Naive thymus-derived CD8-positive, alpha-beta T cell (primary cell): Measurements from ENCODE around the gene FRYL. TPM values are rescaled to one million over a fixed set of nuclear protein-coding genes. Genes with fewer than 3 reads are reported as not detected.

Experiments
- ATAC-seq, 2 donors: fragments of 150-1000 bp; cut with Tn5 transposase in 1 of 2; sonication (Bioruptor Pico), chemical (Tn5 transposase) in 1 of 2; 1 replicate in 1 of 2; 2 replicates in 1 of 2; pipeline ENCODE4 v1.10.0; 2021; ENCODE audit warnings: mild to moderate bottlenecking in 2 of 2, moderate library complexity in 2 of 2
- POLR2A ChIA-PET: fragments of 350-600 bp; sonication (Branson Sonifier 250); formaldehyde crosslinking; loops from one replicate; lab custom pipeline; 2021; ENCODE audit warnings: antibody characterized with exemption; lab: Charles Lee
- DNase-seq, 10 donors: peaks; one replicate each; pipeline versions ENCODE4 v3.0.0 to v3.0.0-alpha.2; 2020 to 2022
- H3K27ac Mint-ChIP-seq, 10 donors: one replicate each; pipeline ENCODE4 v1.8.0; 2020 to 2022; ENCODE audit warnings: mild to moderate bottlenecking in 10 of 10, mixed read lengths in 10 of 10, moderate library complexity in 4 of 10, inconsistent platforms in 1 of 10
- H3K27me3 Mint-ChIP-seq, 5 donors: one replicate each; pipeline ENCODE4 v1.8.0; 2021 to 2022; ENCODE audit warnings: mixed read lengths in 5 of 5
- H3K36me3 Mint-ChIP-seq, 3 donors: one replicate each; pipeline ENCODE4 v1.8.0; 2020 to 2022; ENCODE audit warnings: mixed read lengths in 3 of 3, mild to moderate bottlenecking in 2 of 3, inconsistent platforms in 1 of 3
- H3K4me1 Mint-ChIP-seq, 4 donors: one replicate each; pipeline ENCODE4 v1.8.0; 2021 to 2022; ENCODE audit warnings: mixed read lengths in 4 of 4
- H3K4me3 Mint-ChIP-seq, 10 donors: one replicate each; pipeline ENCODE4 v1.8.0; 2020 to 2022; ENCODE audit warnings: mild to moderate bottlenecking in 10 of 10, mixed read lengths in 10 of 10, moderate library complexity in 6 of 10, inconsistent platforms in 1 of 10
- H3K9me3 Mint-ChIP-seq, 9 donors: one replicate each; pipeline ENCODE4 v1.8.0; 2020 to 2022; ENCODE audit warnings: mixed read lengths in 9 of 9, mild to moderate bottlenecking in 3 of 9, inconsistent platforms in 1 of 9, moderate library complexity in 1 of 9
- polyA plus RNA-seq, 3 donors: library from polyadenylated mRNA; unstranded; fragments of 300-500 nt; fragmentation: Illumina TruSeq; gene quantifications; one replicate each; pipeline ENCODE4 v1.2.3, GENCODE V29; 2021
- total RNA-seq, 8 experiments: library from RNA in 2 of 8; stranded (reverse) in 2 of 8; gene quantifications; one replicate each; pipeline ENCODE4 v1.2.3 and lab custom pipeline; 2021 to 2026

FRYL gene
- total and polyA plus RNA-seq, 5 experiments from 2014 or later: 31.4 to 119 (median 36.4) TPM

- Mint-ChIP-seq H3K9me3 (no peaks in the 10 kb centered on the region), H3K4me1 (peaks cover 0 to 2% (median 0%) of the 10 kb centered on the region in 4 donors), H3K27ac (peak overlapping the region in 6 of 10 donors; percentile 1 to 60 (median 46)), H3K4me3 (no peak overlapping the region), H3K27me3 (no peaks in the 10 kb centered on the region), H3K36me3 (peaks cover 0 to 54% (median 19%) of the 10 kb centered on the region in 3 donors)
- ATAC-seq (peak; percentile 74 to 82), DNase-seq (peak; percentile 17 to 77 (median 45))
- POLR2A ChIA-PET: interaction anchor here (1.1 to 2.3 kb wide), 2 partner anchors 201 to 328 kb away, joined by 3 to 9 read pairs; partner anchors contain the start of genes FRYL and OCIAD2
Observed at GRCh38 chr4:48578132-48578968, 201.7 kb downstream of the FRYL start.

DNA sequence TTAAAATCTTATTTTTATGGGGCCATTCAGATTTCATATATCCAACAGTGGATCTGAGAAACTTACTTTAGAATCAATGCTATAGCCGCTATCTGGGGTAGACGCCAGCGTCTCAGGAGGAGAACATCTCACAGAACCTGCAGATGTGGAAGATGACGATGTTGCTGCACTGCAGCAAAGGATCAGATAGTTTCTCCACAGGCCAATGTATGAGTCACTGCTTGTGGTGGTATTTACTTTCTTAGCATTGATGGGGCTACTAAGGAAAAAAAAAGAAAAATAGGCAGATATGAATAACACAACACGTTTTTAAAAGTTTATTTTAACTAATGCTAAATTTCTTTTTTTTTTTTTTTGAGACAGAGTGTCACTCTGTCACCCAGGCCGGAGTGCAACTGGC is 204.1 kb downstream of the FRYL start:
- Mint-ChIP-seq H3K9me3 (no peaks in the 10 kb centered on the region), H3K27ac (no peak overlapping the region), H3K36me3 (peaks cover 5 to 54% (median 25%) of the 10 kb centered on the region in 3 donors), H3K27me3 (no peaks in the 10 kb centered on the region), H3K4me1 (peaks cover 0 to 2% (median 0%) of the 10 kb centered on the region in 4 donors), H3K4me3 (no peak overlapping the region)
- ATAC-seq (no peak), DNase-seq (no peak)
- POLR2A ChIA-PET: interaction anchor here (0.6 kb wide), 1 partner anchor 69 kb away, joined by 4 read pairs; no protein-coding TSS in a partner anchor

DNA sequence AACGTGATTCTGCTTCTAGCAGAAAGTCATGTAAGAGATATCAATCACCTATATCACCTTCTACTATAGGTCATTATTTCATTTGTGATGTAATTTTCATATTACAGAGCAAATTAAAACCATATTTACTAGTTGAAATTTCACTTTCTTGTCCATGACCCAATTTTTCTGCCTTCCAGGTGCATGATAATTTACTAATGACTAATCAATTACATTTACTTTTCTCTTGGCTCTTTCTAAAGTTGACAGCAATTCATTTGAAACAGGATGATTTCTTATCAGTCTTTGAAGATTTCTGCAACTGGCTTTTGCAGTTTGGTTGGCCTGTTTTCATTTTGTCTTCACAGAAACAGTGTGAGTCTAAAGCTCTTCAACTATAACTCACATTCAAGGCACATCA is 208.6 kb downstream of the FRYL start:
- H3K9me3 Mint-ChIP-seq: no peaks in the 10 kb centered on the region
- no peaks in the 10 kb centered on the region for H3K4me1 Mint-ChIP-seq
- ATAC-seq: no peak
- POLR2A ChIA-PET: no interaction called here
- H3K27ac Mint-ChIP-seq: no peak overlapping the region
- H3K36me3 Mint-ChIP-seq: peaks cover 5 to 76% (median 33%) of the 10 kb centered on the region in 3 donors
- H3K4me3 Mint-ChIP-seq: no peak overlapping the region
- DNase-seq: no peak
- H3K27me3 Mint-ChIP-seq: no peaks in the 10 kb centered on the region

DNA sequence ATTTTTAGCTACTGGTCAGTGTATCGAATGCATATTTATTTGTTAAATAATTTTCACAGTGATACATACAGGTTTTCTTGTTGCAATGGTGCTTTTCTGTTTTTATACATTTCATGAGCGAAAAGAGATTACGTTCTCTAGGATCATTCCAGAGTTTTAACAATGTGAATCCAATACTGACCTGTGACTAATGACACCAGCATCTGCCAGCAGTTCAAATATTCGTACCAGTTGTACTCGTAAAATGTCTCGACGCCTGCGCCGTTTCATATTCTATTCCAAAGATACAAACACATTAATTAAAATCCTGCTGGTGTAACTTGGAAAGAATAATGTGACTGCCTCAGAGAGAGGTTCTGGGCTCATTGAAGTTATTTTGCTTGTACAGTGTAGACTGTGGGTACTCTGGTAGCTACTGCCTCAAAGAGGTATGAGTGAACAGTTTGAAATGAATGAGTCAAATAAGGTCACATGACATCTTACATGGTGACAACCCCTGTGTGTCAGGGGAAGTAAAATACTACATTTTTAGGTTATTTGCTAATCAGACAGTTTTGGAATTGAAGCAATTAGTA is 209.3 kb downstream of the FRYL start:
- DNase-seq: no peak
- POLR2A ChIA-PET: no interaction called here
- Mint-ChIP-seq H3K27ac (no peak overlapping the region), H3K27me3 (no peaks in the 10 kb centered on the region), H3K36me3 (peaks cover 5 to 80% (median 30%) of the 10 kb centered on the region in 3 donors), H3K4me3 (no peak overlapping the region), H3K9me3 (no peaks in the 10 kb centered on the region), H3K4me1 (no peaks in the 10 kb centered on the region)
- no peak for ATAC-seq

- H3K36me3 Mint-ChIP-seq: peaks cover 0 to 83% (median 19%) of the 10 kb centered on the region in 3 donors
- ATAC-seq: no peak
- H3K4me1 Mint-ChIP-seq: no peaks in the 10 kb centered on the region
- peak overlapping the region in 2 of 10 donors; percentile 10 to 11 for H3K27ac Mint-ChIP-seq
- no peak for DNase-seq
- H3K27me3 Mint-ChIP-seq: no peaks in the 10 kb centered on the region
- POLR2A ChIA-PET: interaction anchor here (0.6 kb wide), 1 partner anchor 385 kb away, joined by 3 read pairs; no protein-coding TSS in a partner anchor
- no peaks in the 10 kb centered on the region for H3K9me3 Mint-ChIP-seq
- no peak overlapping the region for H3K4me3 Mint-ChIP-seq
Observed at GRCh38 chr4:48566034-48566384, 214.1 kb downstream of the FRYL start.

- Mint-ChIP-seq H3K36me3 (peaks cover 0 to 83% (median 22%) of the 10 kb centered on the region in 3 donors), H3K27me3 (no peaks in the 10 kb centered on the region), H3K4me1 (no peaks in the 10 kb centered on the region), H3K9me3 (no peaks in the 10 kb centered on the region), H3K4me3 (no peak overlapping the region), H3K27ac (peak overlapping the region in 2 of 10 donors; percentile 10 to 11)
- POLR2A ChIA-PET: interaction anchor here (0.6 kb wide), 1 partner anchor 385 kb away, joined by 3 read pairs; no protein-coding TSS in a partner anchor
- ATAC-seq (no peak), DNase-seq (no peak)
Observed at GRCh38 chr4:48565362-48566033, 214.6 kb downstream of the FRYL start.

DNA sequence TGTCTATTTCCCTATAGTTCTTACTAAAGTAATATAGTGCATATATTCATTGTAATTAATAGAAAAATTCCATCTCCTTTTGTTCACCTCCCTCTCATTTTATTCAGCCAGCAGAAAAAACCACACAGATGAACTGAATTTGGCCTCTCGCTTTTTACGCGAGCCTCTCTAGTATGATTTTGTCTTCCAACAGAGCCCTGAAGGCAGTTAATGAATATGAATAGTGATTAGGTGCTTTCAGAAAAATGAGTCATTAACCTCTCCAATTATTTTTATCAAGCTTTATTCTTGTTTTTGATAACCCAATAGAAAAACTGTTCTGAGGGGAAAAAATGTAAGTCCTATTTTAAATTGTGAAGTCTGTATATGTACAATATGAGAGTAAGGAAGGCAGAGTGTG is 215.9 kb downstream of the FRYL start:
- Mint-ChIP-seq H3K9me3 (no peaks in the 10 kb centered on the region), H3K27ac (peak overlapping the region in 1 of 10 donors; percentile 20), H3K4me3 (no peak overlapping the region), H3K4me1 (peaks cover 0 to 2% (median 0%) of the 10 kb centered on the region in 4 donors), H3K36me3 (peaks cover under 1 to 84% (median 25%) of the 10 kb centered on the region in 3 donors), H3K27me3 (no peaks in the 10 kb centered on the region)
- POLR2A ChIA-PET: no interaction called here
- no peak for ATAC-seq
- DNase-seq: no peak

- DNase-seq (no peak), ATAC-seq (no peak)
- POLR2A ChIA-PET: no interaction called here
- Mint-ChIP-seq H3K9me3 (peaks cover 0 to 6% (median 0%) of the 10 kb centered on the region in 9 donors), H3K27me3 (no peaks in the 10 kb centered on the region), H3K27ac (peak overlapping the region in 1 of 10 donors; percentile 40), H3K4me3 (no peak overlapping the region), H3K4me1 (peaks cover 0 to 7% (median 0%) of the 10 kb centered on the region in 4 donors), H3K36me3 (peaks cover 34 to 90% (median 55%) of the 10 kb centered on the region in 3 donors)
Observed at GRCh38 chr4:48558819-48559218, 221.3 kb downstream of the FRYL start.

DNA sequence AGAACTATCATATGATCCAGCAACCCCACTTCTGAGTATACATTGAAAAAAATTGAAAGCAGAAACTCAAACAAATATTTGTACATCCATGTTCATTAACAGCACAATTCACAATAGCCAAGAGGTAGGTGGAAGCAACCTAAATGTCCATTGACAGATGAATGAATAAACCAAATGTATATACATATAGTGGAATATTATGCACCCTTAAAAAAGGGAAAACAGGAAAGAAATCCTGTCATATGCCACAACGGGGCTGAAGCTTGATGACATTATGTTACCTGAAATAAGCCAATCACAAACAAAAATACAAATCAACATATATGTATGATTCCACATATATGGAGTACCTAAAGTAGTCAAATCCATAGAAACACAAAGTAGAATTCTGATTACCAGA is 222.1 kb downstream of the FRYL start:
- Mint-ChIP-seq H3K4me1 (peaks cover 0 to 7% (median 0%) of the 10 kb centered on the region in 4 donors), H3K27ac (no peak overlapping the region)
- POLR2A ChIA-PET: no interaction called here

DNA sequence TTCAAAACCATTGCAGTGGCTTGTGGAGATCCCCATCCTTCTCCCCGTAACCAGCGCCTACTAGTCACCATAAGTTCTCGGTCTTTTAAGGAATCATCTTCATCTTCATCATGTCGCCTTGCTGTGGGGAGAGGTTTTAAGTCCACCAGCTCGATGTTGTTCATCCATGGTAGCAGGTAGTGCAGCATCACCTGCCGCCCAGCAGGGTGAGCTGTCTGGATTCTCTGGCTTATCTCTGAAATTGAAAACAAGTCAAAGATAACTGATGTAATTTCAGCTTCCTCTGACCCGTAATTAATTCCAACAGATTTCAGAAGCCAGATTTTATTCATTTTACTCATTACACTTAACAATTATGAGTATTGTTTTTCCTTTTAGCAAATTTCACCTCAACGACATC is 222.6 kb downstream of the FRYL start:
- ATAC-seq: no peak
- H3K4me1 Mint-ChIP-seq: peaks cover 0 to 7% (median 0%) of the 10 kb centered on the region in 4 donors
- H3K9me3 Mint-ChIP-seq: peaks cover 0 to 6% (median 0%) of the 10 kb centered on the region in 9 donors
- H3K27ac Mint-ChIP-seq: peak overlapping the region in 1 of 10 donors; percentile 27
- no peak for DNase-seq
- no peaks in the 10 kb centered on the region for H3K27me3 Mint-ChIP-seq
- H3K4me3 Mint-ChIP-seq: no peak overlapping the region
- H3K36me3 Mint-ChIP-seq: peaks cover 38 to 91% (median 58%) of the 10 kb centered on the region in 3 donors
- POLR2A ChIA-PET: no interaction called here

More for the DNA sequence above, 222.1 kb downstream of the FRYL start:
- ATAC-seq (no peak), DNase-seq (no peak)
- H3K27me3 Mint-ChIP-seq: no peaks in the 10 kb centered on the region
- H3K36me3 Mint-ChIP-seq: peaks cover 38 to 90% (median 57%) of the 10 kb centered on the region in 3 donors
- no peak overlapping the region for H3K4me3 Mint-ChIP-seq
- peaks cover 0 to 6% (median 0%) of the 10 kb centered on the region in 9 donors for H3K9me3 Mint-ChIP-seq

DNA sequence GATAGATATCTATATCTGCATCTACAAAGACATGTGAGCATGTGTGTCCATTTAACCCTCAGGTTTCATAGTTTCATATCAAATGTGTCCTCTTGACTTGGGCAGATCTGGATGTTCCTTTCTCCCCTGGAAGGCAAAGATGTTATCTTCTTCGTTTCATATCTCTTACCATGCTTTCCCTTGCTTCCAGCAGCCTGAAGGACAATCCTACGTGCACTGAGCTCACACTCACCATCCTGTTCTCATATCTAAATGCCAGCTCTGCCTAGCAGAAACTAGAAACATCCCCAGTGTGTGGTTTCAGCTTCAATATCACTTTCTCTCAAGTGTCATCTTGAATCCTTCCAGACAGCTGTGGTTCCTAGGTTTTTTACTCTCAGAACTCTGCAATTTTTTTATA is 223.8 kb downstream of the FRYL start:
- Mint-ChIP-seq H3K27me3 (no peaks in the 10 kb centered on the region), H3K27ac (peak overlapping the region in 2 of 10 donors; percentile 6 to 49), H3K36me3 (peaks cover 38 to 87% (median 58%) of the 10 kb centered on the region in 3 donors), H3K9me3 (peaks cover 0 to 6% (median 0%) of the 10 kb centered on the region in 9 donors), H3K4me1 (peaks cover 0 to 7% (median 0%) of the 10 kb centered on the region in 4 donors), H3K4me3 (no peak overlapping the region)
- no peak for ATAC-seq
- POLR2A ChIA-PET: no interaction called here
- no peak for DNase-seq

- Mint-ChIP-seq H3K27ac (peak overlapping the region in 2 of 10 donors; percentile 49 to 58), H3K4me1 (peaks cover 0 to 5% (median 0%) of the 10 kb centered on the region in 4 donors), H3K36me3 (peaks cover 38 to 88% (median 47%) of the 10 kb centered on the region in 3 donors), H3K4me3 (no peak overlapping the region), H3K9me3 (peaks cover 0 to 6% (median 0%) of the 10 kb centered on the region in 9 donors), H3K27me3 (no peaks in the 10 kb centered on the region)
- DNase-seq (no peak), ATAC-seq (no peak)
- POLR2A ChIA-PET: no interaction called here
Observed at GRCh38 chr4:48554606-48555005, 225.5 kb downstream of the FRYL start.
